Natural killer cell treated with Interleukin-12 subunit alpha and Interleukin-12 subunit beta and Interleukin-15 and Interleukin-18, amount 100 ng/mL, for 72 hours (primary cell): Measurements from ENCODE around the gene PTPRN2. TPM values are rescaled to one million over a fixed set of nuclear protein-coding genes. Genes with fewer than 3 reads are reported as not detected.
"Not testable (repeated sequence)": the region's sequence is repeated elsewhere in the genome, so short reads cannot be mapped to it uniquely, and the experiment has no call there.

Experiments used
- ATAC-seq, 2 donors: fragments of 150-1000 bp; cut with Tn5 transposase in 1 of 2; sonication (Bioruptor Pico), chemical (Tn5 transposase) in 1 of 2; 2 replicates each; pipeline ENCODE4 v1.10.0; 2021
- DNase-seq: peaks from one replicate; pipeline ENCODE4 v3.0.0; 2022; ENCODE audit warnings: low spot score
- H3K27ac Mint-ChIP-seq, 2 donors: 1 replicate in 1 of 2; 2 replicates in 1 of 2; pipeline ENCODE4 v1.8.0; 2022; ENCODE audit warnings: mixed read lengths in 2 of 2, mild to moderate bottlenecking in 1 of 2, moderate library complexity in 1 of 2
- H3K27me3 Mint-ChIP-seq, 2 donors: 1 replicate in 1 of 2; 2 replicates in 1 of 2; pipeline ENCODE4 v1.8.0; 2022; ENCODE audit warnings: mixed read lengths in 2 of 2
- H3K36me3 Mint-ChIP-seq: one replicate; pipeline ENCODE4 v1.8.0; 2022; ENCODE audit warnings: mixed read lengths
- H3K4me1 Mint-ChIP-seq, 2 donors: 1 replicate in 1 of 2; 2 replicates in 1 of 2; pipeline ENCODE4 v1.8.0; 2022; ENCODE audit warnings: low read depth in 2 of 2, mixed read lengths in 2 of 2, mild to moderate bottlenecking in 1 of 2
- H3K4me3 Mint-ChIP-seq: one replicate; pipeline ENCODE4 v1.8.0; 2022; ENCODE audit warnings: mixed read lengths
- H3K9me3 Mint-ChIP-seq: 2 replicates; pipeline ENCODE4 v1.8.0; 2022; ENCODE audit warnings: mixed read lengths
- total RNA-seq, 2 donors: library from RNA; stranded (reverse); gene quantifications; one replicate each; pipeline ENCODE4 v1.2.3, GENCODE V29; 2022

PTPRN2 gene
- total RNA-seq, 2 donors from 2014 or later, result 0.17 to 0.74 TPM

DNA sequence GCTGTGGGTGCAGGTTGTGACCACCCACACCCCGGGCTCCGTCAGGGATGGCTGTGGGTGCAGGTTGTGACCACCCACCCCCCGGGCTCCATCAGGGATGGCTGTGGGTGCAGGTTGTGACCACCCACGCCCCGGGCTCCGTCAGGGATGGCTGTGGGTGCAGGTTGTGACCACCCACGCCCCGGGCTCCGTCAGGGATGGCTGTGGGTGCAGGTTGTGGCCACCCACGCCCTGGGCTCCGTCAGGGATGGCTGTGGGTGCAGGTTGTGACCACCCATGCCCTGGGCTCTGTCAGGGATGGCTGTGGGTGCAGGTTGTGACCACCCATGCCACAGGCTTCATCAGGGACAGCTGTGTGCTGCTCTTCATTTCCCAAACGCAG is 53.5 kb downstream of the PTPRN2 start:
- not testable (repeated sequence) for H3K4me3 Mint-ChIP-seq, H3K27ac Mint-ChIP-seq, H3K4me1 Mint-ChIP-seq, DNase-seq, H3K9me3 Mint-ChIP-seq, ATAC-seq, H3K36me3 Mint-ChIP-seq, H3K27me3 Mint-ChIP-seq

DNA sequence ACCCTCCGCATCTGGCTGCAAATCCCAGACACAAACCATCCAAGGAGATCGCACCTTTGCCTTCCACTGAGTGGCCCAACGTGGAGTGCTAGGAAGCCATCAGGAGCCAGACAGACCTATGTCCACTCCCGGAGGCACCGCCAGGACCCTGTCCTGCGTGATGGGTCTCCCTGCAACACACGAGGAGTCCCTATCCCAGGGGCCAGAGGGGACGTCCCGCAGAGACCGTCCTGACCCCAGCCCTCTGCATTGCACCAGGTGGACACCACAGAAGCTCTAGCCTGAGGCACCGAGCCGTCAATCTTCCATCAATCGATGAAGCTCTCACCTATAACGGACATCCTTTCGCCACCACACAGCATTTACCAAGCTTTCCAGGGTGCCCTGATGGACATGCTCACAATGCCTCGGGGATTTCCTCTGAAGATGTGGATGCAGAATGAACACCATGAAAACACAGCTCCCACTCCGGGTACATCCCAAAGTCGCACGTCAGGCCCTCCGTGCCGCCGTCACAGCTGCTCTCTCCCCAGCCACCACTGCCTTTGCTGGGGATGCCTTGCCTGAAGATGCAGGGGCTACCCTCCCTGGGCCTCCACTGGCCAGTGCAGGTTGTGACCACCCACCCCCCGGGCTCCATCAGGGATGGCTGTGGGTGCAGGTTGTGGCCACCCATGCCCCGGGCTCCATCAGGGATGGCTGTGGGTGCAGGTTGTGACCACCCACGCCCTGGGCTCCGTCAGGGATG is 54.1 kb downstream of the PTPRN2 start:
- H3K27me3 Mint-ChIP-seq, result no peaks in the 10 kb centered on the region
- no peaks in the 10 kb centered on the region for H3K36me3 Mint-ChIP-seq
- DNase-seq (no peak), ATAC-seq (no peak)
- H3K9me3 Mint-ChIP-seq, result no peaks in the 10 kb centered on the region
- H3K27ac Mint-ChIP-seq, result no peak overlapping the region
- no peaks in the 10 kb centered on the region for H3K4me1 Mint-ChIP-seq
- no peak overlapping the region for H3K4me3 Mint-ChIP-seq

DNA sequence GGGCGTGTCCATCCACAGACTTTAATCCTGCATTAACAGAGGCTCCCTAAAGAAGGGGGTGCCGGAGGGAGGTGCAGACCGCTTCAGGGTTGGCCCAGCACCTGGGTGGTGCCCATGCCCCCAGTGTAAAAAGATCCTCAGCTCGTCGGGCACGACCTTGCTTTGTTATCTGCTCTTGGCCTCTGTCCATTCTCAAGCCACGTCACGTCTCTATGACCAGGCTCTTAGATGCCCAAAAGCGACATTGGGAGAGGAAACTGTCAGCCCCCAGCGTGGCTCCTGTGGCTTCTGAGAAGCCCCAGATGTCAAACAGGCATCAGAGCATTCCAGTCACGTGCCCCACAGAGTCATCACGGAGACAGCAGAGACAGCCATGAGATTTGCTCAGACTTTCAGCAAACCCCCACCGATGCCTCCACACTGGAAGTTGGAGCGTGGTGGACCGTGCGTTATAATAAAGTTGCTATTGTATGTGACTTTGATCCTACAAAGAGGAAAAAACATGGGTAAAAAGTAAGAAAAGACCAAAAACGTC is 55.5 kb downstream of the PTPRN2 start:
- no peaks in the 10 kb centered on the region for H3K9me3 Mint-ChIP-seq
- no peak for ATAC-seq

DNA sequence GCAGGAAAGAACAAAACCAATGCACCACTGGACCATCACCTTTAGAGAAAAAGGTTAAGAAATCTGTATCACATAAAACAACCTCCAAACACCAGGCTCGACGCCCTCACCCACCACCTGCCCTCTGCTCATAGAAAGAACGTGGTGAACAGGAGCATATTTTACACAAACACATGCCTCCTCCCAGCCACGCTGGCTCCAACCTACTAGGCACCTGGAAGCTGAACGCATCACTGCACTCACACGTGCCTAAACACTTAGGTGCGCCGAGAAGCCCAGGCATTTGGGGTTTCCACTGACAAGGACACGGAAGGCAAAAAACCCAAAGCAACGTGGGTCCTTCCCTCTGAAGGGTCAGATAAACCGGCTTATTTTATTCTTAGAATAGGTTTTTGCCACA is 56.0 kb downstream of the PTPRN2 start:
- no peaks in the 10 kb centered on the region for H3K9me3 Mint-ChIP-seq
- no peaks in the 10 kb centered on the region for H3K27me3 Mint-ChIP-seq
- H3K27ac Mint-ChIP-seq, result no peak overlapping the region
- H3K4me1 Mint-ChIP-seq, result no peaks in the 10 kb centered on the region
- ATAC-seq (no peak), DNase-seq (no peak)
- no peak overlapping the region for H3K4me3 Mint-ChIP-seq
- no peaks in the 10 kb centered on the region for H3K36me3 Mint-ChIP-seq

More for the DNA sequence above, 55.5 kb downstream of the PTPRN2 start:
- Mint-ChIP-seq H3K27ac (no peak overlapping the region), H3K27me3 (no peaks in the 10 kb centered on the region), H3K36me3 (no peaks in the 10 kb centered on the region), H3K4me3 (no peak overlapping the region), H3K4me1 (no peaks in the 10 kb centered on the region)
- no peak for DNase-seq

DNA sequence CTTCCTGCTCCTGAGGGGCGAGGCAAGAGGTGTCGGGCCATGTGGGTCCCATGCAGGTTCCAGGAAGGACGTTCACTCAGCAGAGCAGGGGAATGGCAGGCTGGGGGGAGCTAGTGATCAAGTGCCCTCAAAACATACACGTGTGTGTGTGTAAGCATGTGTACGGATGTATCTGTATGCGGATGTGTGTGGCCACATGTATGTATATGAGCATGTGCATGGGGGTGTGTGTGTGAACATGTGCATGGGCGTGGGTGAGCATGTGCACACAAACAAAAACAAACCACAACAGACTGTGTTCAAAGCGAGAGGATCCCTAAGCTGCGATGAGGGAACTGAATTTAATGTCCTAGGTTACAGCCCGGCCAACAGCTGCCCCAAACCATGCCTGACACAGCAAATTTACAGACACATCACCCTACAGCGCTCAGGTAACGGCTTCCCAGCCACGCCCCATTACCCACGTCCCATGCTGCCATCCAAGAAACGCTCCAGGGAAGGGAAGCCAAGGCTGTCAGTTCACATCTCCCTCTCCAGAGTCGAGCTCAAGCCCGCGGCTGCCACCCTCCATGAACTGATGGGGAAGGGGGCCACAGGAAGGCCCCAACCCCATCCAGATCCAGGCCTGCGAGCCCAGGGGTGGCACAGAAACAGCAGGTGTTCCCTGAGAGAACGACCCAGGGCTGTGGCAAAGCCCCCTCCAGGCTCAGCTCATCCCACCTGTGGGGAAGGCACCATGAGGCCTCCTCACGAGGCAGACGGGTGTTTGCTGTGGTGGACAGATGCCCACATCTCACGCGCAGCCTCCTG is 56.6 kb downstream of the PTPRN2 start:
- Mint-ChIP-seq H3K4me3 (no peak overlapping the region), H3K9me3 (no peaks in the 10 kb centered on the region), H3K4me1 (no peaks in the 10 kb centered on the region), H3K27me3 (no peaks in the 10 kb centered on the region), H3K27ac (no peak overlapping the region), H3K36me3 (no peaks in the 10 kb centered on the region)
- ATAC-seq, result no peak
- DNase-seq, result no peak

DNA sequence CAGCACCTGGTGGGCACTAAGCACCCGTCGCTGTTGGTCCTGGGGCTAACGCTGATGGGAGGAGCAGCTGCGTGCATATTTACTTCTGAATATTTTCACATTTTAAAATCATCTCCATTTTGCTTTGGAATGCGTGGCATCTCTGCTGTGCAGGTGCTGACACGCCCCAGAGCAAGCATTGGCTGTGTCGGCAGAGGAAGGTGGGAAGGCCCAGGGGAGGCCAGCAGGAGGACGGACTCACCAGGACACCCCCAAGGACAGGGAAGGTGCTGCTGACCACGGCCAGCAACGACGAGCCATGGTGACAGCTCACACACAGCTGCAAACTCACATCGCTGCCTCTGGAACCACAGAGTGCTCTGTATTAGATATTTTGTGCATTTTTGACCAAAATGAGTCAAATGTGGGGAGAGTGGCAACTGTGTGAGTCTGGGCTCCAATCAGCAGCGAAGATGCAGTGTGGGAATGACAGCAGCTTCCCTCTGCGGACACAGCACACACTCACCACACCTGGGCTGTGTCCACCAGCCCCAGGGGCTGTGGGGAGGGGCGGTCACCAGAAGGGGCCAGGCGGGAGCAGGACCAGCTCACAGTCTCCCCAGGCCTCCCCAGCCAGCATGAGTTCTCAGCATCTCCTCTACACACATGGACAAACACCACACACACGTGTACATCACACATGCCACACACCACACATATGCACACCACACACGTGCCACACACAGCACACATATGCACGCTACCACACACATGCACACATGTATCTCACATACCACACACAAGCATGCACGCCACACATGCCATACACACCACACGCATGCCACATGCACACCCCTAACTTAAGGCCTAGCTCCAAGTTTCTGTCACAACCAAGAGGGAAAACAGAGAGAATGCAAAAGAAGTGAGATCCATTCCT is 58.2 kb downstream of the PTPRN2 start:
- Mint-ChIP-seq H3K36me3 (no peaks in the 10 kb centered on the region), H3K27me3 (no peaks in the 10 kb centered on the region), H3K4me3 (no peak overlapping the region), H3K27ac (no peak overlapping the region), H3K9me3 (no peaks in the 10 kb centered on the region), H3K4me1 (no peaks in the 10 kb centered on the region)
- DNase-seq (no peak), ATAC-seq (no peak)

DNA sequence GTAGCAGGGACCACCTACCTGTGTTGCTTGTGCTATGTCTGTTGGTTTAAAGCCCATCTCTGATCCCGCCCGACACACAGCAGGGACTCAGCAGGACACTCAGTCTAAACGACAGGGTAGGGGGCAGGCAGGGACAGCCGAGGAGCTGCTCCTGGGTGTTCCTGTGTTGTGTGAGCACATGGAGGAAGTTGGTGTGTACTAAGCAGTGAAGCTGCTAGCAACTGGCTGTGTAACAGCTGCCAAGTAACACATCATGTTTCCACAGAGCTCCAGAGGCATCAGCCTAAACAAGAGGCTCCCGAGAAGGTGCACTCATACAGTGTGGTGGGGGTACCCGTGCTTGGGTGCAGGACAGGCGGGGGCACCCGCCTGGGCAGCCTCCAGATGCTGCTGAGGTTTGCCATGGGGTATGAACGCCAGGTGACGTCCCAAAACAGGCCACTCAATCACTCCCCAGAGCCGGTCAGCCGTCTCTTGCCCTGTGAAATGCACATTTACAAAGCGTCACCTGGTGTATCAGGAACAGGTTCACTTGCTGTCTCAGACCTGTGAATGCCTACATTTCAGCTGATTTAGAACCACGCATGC is 59.6 kb downstream of the PTPRN2 start:
- ATAC-seq (peak in 1 of 2 donors; percentile 11), DNase-seq (no peak)
- H3K4me1 Mint-ChIP-seq, result no peaks in the 10 kb centered on the region
- H3K4me3 Mint-ChIP-seq, result no peak overlapping the region
- H3K27me3 Mint-ChIP-seq, result no peaks in the 10 kb centered on the region
- H3K27ac Mint-ChIP-seq, result no peak overlapping the region
- H3K36me3 Mint-ChIP-seq, result no peaks in the 10 kb centered on the region
- H3K9me3 Mint-ChIP-seq, result no peaks in the 10 kb centered on the region

DNA sequence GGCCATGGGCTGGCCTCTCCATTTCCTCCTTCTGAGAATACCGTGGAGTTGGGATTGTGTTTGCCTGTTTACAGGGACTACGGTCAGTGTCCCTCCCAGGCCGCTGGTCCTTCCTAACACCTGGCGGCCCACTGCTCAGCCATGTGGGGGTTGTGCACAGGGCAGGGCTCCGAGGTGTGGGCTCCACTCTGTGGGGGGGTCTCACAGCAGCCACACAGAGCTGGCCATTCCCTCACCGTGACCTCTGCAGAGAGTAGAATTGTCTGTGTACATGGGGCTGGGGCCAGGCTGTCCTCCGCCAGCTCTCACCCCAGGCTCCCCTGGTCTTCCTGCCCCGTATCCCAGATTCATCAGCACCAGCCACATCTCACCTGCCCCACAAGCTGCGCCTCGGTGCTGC is 60.1 kb downstream of the PTPRN2 start:
- H3K36me3 Mint-ChIP-seq, result no peaks in the 10 kb centered on the region
- ATAC-seq (no peak), DNase-seq (no peak)
- no peaks in the 10 kb centered on the region for H3K4me1 Mint-ChIP-seq
- H3K9me3 Mint-ChIP-seq, result no peaks in the 10 kb centered on the region
- no peak overlapping the region for H3K4me3 Mint-ChIP-seq
- no peak overlapping the region for H3K27ac Mint-ChIP-seq
- no peaks in the 10 kb centered on the region for H3K27me3 Mint-ChIP-seq

DNA sequence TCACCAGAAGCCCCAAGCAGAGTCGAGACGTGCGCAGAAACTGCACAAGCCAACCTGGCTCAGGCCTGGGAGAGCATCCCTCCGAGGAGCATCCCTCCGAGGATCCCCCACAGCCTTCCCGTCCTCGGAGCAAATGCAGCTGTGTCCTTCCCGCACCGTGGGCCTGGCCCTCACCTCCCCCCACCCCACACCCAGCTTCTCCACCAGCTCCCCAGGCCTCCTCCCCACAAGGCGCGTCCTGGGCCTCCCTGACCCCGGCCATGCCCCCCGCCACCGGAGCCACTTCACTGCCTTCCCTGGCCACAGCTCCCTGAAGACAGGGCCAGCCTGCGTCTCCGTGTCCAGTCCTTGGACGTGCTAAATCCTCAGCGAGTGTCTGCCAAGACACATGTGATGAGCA is 60.6 kb downstream of the PTPRN2 start:
- ATAC-seq, result no peak
- Mint-ChIP-seq H3K27me3 (no peaks in the 10 kb centered on the region), H3K9me3 (no peaks in the 10 kb centered on the region), H3K4me3 (no peak overlapping the region), H3K27ac (no peak overlapping the region), H3K4me1 (no peaks in the 10 kb centered on the region), H3K36me3 (no peaks in the 10 kb centered on the region)
- DNase-seq, result no peak

DNA sequence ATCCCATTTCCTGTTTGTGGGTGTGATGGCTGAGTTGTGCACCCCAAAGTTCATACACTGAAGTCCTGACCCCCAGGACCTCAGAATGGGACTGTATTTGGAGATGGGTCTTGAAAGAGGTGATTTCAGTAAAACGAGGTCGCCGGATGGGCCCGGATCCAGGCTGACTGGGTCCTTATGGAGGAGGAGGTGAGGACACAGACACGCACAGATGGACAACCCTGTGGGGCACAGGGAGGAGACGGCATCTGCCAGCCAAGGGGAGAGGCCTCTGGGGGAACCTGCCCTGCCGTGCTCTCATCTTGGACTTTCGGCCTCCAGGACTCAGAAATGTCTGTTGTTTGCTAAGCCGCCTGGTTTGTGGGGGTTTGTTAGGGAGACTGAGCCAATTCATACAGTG is 61.1 kb downstream of the PTPRN2 start:
- Mint-ChIP-seq H3K4me3 (no peak overlapping the region), H3K4me1 (no peaks in the 10 kb centered on the region), H3K9me3 (no peaks in the 10 kb centered on the region), H3K27me3 (no peaks in the 10 kb centered on the region), H3K27ac (no peak overlapping the region), H3K36me3 (no peaks in the 10 kb centered on the region)
- DNase-seq, result no peak
- no peak for ATAC-seq

DNA sequence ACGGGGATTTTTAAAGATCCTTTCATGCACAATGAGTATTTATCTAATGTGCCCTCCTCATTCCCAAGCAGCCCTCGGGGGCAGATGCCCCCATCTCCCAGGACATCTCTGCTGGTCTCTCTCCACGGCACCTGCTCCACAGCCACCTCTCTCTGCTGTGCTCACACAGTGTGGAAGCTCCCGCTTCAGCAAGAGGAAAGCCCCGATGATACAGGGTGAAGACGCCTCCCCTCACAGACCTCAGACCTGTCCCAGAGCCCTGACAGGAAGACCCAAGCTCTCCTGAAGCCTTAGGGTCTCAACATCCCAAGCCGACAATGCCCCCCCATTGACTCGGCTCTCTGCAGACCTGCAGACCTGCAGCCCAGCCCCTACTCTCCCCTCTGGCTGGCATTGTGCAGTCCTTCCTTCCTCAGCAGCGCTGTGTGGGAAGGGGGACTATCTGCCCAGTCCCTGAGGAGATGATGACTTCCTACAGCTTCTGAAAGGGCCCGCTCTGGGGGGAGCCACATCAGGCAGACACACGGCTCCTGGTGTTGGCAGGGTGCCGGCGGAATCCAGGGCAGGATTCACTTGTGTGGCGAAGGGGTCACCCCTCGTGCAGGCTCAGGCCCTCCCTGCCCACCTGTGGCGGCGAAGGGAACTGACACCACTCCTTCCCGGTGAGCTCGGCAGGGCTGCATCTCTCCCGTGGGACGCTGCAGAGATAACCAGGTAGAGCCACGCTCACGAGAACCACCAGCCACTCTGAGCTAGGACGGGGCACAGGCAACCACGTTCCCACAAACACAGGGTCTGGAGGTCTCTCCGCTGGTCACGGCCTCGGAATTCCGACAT is 61.8 kb downstream of the PTPRN2 start:
- H3K27ac Mint-ChIP-seq, result no peak overlapping the region
- H3K4me1 Mint-ChIP-seq, result no peaks in the 10 kb centered on the region
- no peak for ATAC-seq
- H3K4me3 Mint-ChIP-seq, result no peak overlapping the region
- no peaks in the 10 kb centered on the region for H3K9me3 Mint-ChIP-seq
- H3K27me3 Mint-ChIP-seq, result no peaks in the 10 kb centered on the region
- H3K36me3 Mint-ChIP-seq, result no peaks in the 10 kb centered on the region
- no peak for DNase-seq

DNA sequence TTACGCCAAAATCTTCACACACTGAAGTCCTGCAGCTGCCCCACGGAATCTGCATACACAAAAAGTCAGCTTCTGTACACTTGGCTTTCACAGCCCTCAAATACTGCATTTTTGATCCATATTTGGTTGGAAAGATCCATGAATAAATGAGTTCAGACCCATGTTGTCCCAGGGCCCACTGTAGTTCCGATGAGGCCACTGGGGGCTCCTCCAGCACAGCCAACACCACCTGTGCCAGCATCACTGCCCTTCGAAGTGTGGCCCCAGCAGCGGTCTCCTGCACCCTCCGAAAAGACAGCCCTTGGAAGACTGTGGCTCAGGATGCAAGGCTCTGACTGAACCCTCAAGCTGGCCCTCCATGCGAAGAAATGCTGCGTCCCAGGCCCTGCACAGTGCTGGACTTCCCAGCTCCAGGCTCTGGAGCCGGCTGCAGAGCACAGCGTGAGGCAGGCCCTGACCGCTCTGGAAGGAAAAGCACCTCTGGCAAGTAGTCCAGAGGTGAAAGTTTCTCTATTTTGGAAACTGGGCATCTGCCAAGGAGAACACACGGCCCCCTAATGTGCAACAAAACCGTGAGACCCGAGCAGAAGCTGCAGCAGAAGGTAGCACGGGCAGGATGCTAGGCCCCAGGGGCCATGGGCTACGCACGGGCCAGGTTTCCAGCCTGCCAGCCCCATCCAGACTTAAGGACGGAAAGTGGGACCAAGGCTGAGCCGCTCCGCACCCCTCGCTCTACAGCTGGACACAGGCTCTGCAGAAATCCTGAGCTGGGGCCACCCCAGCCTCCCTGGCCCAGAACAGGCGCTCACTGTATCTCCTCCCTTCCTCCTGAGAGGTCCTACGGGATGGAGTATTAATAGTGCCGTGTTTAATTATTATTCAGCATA is 62.6 kb downstream of the PTPRN2 start:
- no peaks in the 10 kb centered on the region for H3K9me3 Mint-ChIP-seq
- H3K27me3 Mint-ChIP-seq, result no peaks in the 10 kb centered on the region
- ATAC-seq (no peak), DNase-seq (no peak)
- no peak overlapping the region for H3K4me3 Mint-ChIP-seq
- no peak overlapping the region for H3K27ac Mint-ChIP-seq
- H3K36me3 Mint-ChIP-seq, result no peaks in the 10 kb centered on the region
- H3K4me1 Mint-ChIP-seq, result no peaks in the 10 kb centered on the region
